ENCODE results near the gene CDK8.
"Not testable (repeated sequence)": the region's sequence is repeated elsewhere in the genome, so short reads cannot be mapped to it uniquely, and the experiment has no call there.

The CDK8 gene

DNA sequence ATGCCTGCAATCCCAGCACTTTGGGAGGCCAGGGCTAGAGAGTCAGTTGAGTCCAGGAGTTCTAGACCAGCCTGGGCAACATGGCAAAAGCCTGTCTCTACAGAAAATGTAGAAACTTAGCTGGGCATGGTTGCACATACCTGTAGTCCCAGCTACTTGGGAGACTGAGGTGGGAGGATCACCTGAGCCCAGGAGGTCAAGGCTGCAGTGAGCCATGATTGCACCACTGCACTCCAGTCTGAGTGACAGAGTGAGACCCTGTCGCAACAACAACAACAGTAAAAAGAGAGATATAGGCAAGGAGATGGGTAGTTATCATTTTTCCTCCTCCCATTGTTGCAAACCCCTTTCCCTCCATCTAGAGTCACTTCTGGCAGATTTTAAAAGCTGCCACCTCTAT, 62.2 kb downstream of the CDK8 start:
- DNase-seq (ENCODE audit: low spot score) = not testable (repeated sequence)

GRCh38 chr13:26320766-26321165, 66.8 kb downstream of the CDK8 start:
- no peak for DNase-seq (ENCODE audit: low spot score)

DNA sequence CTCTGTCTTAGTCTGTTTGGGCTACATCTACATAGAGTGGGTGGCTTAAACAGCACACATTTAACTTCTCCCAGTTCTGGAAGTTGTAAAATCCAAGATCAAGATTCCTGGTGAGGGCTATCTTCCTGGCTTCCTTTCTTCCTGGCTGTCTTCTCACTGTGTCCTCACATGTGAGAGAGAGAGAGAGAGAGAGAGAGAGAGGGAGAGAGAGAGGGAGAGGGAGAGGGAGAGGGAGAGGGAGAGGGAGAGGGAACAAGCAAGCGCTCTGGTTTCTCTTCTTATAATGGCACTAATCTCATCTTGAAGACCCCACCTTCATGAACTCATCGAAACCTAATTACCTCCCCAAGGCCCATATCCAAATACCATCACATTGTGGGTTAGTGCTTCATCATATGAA, 69.2 kb downstream of the CDK8 start:
- DNase-seq (ENCODE audit: low spot score) = no peak

GRCh38 chr13:26323764-26324163, 69.8 kb downstream of the CDK8 start:
- DNase-seq (ENCODE audit: low spot score) = no peak

DNA sequence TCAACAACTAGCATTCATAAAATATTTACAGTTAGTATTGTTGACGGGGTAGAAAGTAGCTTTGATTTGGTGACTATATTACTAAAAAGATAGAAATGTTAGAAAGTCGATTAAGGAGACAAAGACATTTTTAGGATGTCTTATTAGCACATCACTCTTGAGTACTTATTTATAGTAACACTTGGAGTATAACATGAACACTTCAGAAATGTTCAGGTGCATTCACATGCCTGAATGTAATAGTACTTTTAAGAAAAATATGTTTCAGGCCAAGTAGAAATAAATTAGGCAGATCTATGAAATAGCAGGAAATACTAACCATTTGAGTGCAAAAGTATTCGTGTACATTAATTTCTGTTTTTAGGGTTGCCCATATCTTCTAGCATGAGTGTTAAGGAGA, 70.4 kb downstream of the CDK8 start:
- no peak for DNase-seq (ENCODE audit: low spot score)

DNA sequence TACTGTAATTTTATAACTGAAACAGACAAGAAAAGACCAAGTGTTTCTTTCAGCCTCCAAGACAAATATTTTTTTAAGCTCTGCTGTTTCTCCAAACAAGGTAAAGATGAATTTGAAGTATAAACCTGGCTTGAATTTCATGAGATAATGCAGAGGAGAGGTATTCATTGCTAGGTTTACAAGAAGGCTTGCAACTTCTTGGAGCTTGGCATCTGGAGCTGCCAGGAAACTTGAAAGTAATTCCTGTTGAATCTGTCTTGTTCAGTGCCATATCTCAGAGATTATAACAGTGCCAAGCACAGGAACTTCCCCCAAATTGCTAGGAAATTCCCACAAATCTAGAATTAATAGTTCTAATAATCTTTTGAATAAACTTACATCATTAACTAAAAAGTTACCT, 70.9 kb downstream of the CDK8 start:
- DNase-seq (ENCODE audit: low spot score) = no peak

- DNase-seq (ENCODE audit: low spot score) = no peak
These were observed 71.9 kb downstream of the CDK8 start for GRCh38 chr13:26325876-26326275.

- DNase-seq (ENCODE audit: low spot score) = no peak
These were observed 72.6 kb downstream of the CDK8 start for GRCh38 chr13:26326562-26326961.

DNA sequence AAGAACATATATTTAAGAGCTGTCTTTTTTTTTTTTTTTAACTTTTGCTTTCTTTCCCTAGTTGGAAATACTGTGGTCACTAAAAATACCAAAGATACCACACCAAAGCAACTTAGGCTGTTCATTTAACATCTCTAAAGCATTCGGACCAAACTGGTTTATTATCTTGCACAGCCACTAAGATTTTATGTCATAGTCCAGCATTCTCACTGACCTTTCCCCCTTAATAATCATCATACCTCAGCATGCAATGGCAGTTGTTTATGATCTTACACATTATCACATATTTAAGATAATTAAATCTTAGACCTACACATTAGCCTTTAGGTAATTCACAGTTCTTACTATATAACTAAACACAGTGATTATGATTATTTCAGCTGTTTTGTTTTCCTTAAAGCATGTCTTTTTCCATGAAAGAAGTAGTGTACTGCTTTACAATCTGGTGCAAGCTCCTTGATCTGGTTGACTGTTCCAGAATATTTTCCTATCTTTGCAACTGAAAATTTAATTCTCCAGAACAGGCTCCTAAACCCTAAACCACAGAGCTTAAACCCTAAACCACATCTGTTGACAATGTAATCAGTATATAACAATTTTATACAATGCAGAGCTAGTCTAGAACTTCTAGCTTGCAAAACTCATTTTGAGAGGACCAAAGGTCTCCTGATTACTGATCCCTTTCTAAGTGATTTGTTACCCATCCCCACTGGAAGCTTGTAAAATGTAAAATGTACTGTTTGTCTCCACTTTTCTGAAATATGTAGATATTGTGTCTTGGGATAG, 74.2 kb downstream of the CDK8 start:
- no peak for DNase-seq (ENCODE audit: low spot score)

DNA sequence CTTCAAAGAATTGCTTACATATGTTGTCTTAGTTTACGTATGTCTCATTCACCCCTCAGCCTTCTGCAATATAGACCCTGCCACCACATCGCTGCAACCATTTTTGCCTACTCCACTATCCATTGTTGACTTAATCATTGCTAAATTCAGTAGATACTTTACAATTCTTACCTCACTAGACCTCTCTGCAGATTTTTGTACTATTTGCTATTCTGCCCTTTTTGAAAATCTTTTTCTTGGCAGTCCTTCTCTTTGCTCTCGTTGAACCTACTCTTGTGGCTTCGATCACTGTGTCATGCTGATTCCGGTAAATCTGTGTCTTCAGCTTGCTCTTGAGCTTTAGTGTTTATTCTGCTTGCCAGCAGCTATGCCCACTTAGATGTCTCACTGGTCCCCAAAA, 81.2 kb downstream of the CDK8 start:
- no peak for DNase-seq (ENCODE audit: low spot score)

DNA sequence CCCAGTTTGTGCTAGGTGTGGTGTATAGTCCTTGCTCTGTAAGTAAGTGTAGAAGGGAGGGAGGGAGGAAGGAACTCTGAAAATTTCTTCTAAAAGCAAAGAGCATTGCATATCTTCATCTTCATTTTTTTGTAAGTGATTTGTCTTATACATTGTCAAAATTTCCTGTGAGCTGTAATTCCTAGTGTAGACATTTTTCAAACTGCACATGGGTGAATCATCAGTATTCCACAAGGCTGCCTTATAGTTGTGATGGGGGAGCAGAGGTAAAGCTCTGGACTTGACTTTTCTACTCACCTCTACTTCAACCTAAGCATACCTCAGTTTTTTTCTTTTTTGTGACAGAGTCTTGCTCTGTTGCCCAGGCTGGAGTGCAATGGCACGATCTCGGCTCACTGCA, 86.9 kb downstream of the CDK8 start:
- no peak for DNase-seq (ENCODE audit: low spot score)

DNA sequence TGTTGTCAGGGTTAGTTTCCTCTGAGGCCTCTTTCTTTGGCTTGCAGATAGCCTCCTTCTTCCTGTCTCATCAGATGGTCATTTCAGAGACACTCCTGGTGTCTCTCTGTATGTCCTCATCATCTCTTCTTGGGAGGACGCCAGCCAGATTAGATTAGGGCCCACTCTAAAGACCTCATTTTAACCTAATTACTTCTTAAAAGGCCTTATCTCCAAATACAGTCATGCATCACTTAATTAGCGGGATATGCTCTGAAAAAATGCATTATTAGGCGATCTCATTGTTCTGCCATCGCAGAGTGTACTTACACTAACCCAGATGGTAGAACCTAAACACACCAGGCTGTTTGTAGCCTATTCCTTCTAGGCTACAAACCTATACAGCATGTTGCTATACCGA, 89.0 kb downstream of the CDK8 start:
- DNase-seq (ENCODE audit: low spot score) = no peak

- DNase-seq (ENCODE audit: low spot score) = no peak
These were observed 89.9 kb downstream of the CDK8 start for GRCh38 chr13:26343816-26344215.

- DNase-seq (ENCODE audit: low spot score) = no peak
These were observed 91.1 kb downstream of the CDK8 start for GRCh38 chr13:26344980-26345379.

DNA sequence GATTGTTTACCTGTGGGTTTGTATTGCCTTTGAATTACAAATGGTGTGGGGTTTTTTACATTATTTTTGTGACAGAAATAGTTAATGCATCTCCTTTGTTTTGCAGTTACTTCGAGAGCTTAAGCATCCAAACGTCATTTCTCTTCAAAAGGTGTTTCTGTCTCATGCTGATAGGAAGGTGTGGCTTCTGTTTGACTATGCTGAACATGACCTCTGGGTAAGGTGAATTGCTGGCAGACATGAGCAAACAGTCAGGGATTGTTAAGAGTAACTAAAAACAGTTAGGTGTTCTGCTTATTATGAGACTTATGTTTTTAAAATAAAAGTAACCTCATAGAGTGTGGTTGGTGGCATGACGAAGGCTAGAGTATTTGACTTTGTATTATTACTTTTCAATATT, 95.0 kb downstream of the CDK8 start:
- DNase-seq (ENCODE audit: low spot score) = no peak

DNA sequence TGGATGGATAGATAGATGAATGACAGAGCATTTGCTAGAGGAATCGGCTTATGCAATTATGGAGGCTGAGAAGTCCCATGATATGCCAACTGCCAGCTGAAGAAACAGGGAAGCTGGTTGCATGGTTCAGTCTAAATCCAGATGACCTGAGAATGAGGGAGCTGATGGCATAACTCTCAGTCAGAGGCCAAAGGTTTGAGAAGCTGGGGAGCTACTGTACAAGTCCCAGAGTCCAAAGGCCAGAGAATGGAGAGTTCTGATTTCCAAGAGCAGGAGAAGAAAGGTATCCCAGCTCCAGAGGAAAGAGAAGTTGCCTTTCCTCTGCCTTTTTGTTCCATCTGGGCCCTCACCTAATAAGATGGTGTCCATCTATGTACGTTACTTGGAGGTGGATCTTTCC, 108.3 kb downstream of the CDK8 start:
- no peak for DNase-seq (ENCODE audit: low spot score)

GRCh38 chr13:26370553-26370952, 116.6 kb downstream of the CDK8 start:
- DNase-seq (ENCODE audit: low spot score) = no peak

- DNase-seq (ENCODE audit: low spot score) = no peak
These were observed 118.8 kb downstream of the CDK8 start for GRCh38 chr13:26372747-26373146.

- DNase-seq (ENCODE audit: low spot score) = no peak
These were observed 122.5 kb downstream of the CDK8 start for GRCh38 chr13:26376430-26376829.

GRCh38 chr13:26377038-26377437, 123.1 kb downstream of the CDK8 start:
- no peak for DNase-seq (ENCODE audit: low spot score)

DNA sequence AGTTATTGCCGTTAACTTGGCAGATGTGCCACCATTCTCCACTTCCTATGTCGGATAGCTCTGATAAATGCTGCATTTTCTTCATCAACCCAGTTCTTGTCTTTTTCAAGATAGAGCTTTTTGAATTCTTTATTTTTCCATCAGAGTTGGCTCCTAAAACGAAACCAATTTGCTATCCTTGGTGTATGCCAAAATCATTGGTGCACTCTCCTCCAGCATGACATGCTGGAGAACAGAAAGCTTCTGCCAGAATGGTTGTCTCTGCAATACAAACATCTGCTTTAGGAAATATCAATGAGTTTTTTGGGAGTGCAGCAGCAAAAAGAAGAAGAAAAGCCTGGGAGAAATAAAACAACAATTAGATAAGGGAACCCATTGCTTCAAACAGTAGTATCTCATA, 124.2 kb downstream of the CDK8 start:
- no peak for DNase-seq (ENCODE audit: low spot score)

GRCh38 chr13:26379831-26380230, 125.9 kb downstream of the CDK8 start:
- no peak for DNase-seq (ENCODE audit: low spot score)

- DNase-seq (ENCODE audit: low spot score) = no peak
These were observed 127.0 kb downstream of the CDK8 start for GRCh38 chr13:26380930-26381329.

DNA sequence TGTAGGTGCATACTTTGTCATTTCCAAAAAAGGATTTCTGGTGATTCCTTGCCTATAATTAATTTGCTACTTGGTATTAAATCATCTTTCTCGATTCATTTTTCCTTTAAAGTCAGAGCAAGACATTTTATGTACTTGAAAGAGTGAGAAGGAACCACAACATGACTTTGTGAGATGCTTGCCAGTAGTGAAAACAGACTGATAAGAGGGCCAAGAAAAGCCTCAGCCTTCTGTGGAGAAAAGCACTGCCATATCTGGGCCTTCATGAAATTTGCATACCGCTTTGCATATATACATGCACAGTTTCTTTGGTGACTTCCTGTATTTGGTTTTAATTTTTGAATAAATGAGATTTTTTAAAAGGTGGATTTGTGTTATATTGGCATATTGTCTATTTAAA, 128.4 kb downstream of the CDK8 start:
- no peak for DNase-seq (ENCODE audit: low spot score)

DNA sequence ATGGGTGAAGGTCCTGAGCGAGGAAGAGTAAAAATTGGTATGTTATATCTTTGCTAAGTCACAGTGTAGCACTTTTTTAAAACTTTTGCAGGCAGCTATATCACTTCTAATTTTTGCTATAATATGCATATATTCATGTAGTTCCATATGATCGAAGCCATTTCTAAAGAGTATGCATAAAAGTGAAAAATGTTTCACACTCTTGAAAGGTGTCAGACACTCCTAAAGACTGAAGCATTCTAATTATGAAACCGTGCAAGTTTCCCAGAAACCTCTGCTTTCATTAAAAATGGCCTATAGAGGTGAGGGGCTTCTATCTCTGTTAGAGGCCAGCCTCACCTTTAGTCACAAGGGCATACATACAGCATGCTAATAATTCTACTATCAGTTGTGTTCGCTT, 128.9 kb downstream of the CDK8 start:
- no peak for DNase-seq (ENCODE audit: low spot score)
